HG03108 (cell line): Measurements from ENCODE around the gene MRS2.
A peak's percentile ranks its signal among the peaks of the same experiment; 100 is the strongest.
"Not testable (repeated sequence)": the region's sequence is repeated elsewhere in the genome, so short reads cannot be mapped to it uniquely, and the experiment has no call there.

Source experiments
- ATAC-seq: cut with Tn5 transposase; IDR thresholded peaks from one replicate; pipeline ENCODE4 v1.9.1; 2021; ENCODE audit warnings: moderate library complexity; ENCODE audit not compliant: unreplicated experiment

The MRS2 gene

GRCh38 chr6:24385536-24386269 is 17.0 kb upstream of the MRS2 start:
- ATAC-seq, result no peak

- no peak for ATAC-seq
Measured at GRCh38 chr6:24387818-24388217, 14.9 kb upstream of the MRS2 start.

GRCh38 chr6:24391208-24391607 is 11.5 kb upstream of the MRS2 start:
- ATAC-seq, result no peak

GRCh38 chr6:24391756-24392405 is 10.9 kb upstream of the MRS2 start:
- peak; percentile 86 for ATAC-seq

GRCh38 chr6:24394061-24394779 is 8.5 kb upstream of the MRS2 start:
- no peak for ATAC-seq

GRCh38 chr6:24394780-24395437 is 7.8 kb upstream of the MRS2 start:
- ATAC-seq, result no peak

- ATAC-seq, result no peak
Measured at GRCh38 chr6:24396824-24397223, 5.9 kb upstream of the MRS2 start.

GRCh38 chr6:24397631-24398030 is 5.1 kb upstream of the MRS2 start:
- no peak for ATAC-seq

- ATAC-seq, result not testable (repeated sequence)
Measured at GRCh38 chr6:24400045-24401039, 2.4 kb upstream of the MRS2 start.

- ATAC-seq, result no peak
Measured at GRCh38 chr6:24401458-24401857, 1.3 kb upstream of the MRS2 start.

GRCh38 chr6:24403501-24403824 is 727 bp downstream of the MRS2 start:
- ATAC-seq, result no peak

- ATAC-seq, result no peak
Measured at GRCh38 chr6:24405262-24405661, 2.5 kb downstream of the MRS2 start.

- peak; percentile 89 for ATAC-seq
Measured at GRCh38 chr6:24408719-24409410, 6.1 kb downstream of the MRS2 start.

GRCh38 chr6:24410622-24411021 is 7.9 kb downstream of the MRS2 start:
- ATAC-seq, result no peak

GRCh38 chr6:24412294-24412693 is 9.6 kb downstream of the MRS2 start:
- no peak for ATAC-seq

GRCh38 chr6:24414531-24414930 is 11.8 kb downstream of the MRS2 start:
- ATAC-seq, result not testable (repeated sequence)

- peak; percentile 60 for ATAC-seq
Measured at GRCh38 chr6:24415753-24416152, 13.0 kb downstream of the MRS2 start.

- ATAC-seq, result no peak
Measured at GRCh38 chr6:24419526-24419925, 16.8 kb downstream of the MRS2 start.

GRCh38 chr6:24425091-24425490 is 22.4 kb downstream of the MRS2 start:
- ATAC-seq, result no peak
